Upper lobe of left lung (tissue), 6 donors: ENCODE measurements around the gene SLC12A1. TPM values are rescaled to one million over a fixed set of nuclear protein-coding genes. Genes with fewer than 3 reads are reported as not detected.

Source experiments
- ATAC-seq, 2 donors: fragments of 200-7000 bp; cut with Tn5 transposase; one replicate each; pipeline ENCODE4 v1.9.1; 2022; ENCODE audit warnings: mild to moderate bottlenecking in 2 of 2, moderate library complexity in 2 of 2; ENCODE audit not compliant: low FRiP score in 2 of 2
- DNase-seq, 2 donors: peaks; one replicate each; pipeline ENCODE4 v3.0.0-alpha.2; 2019 to 2020
- H3K27ac ChIP-seq, 4 donors: fragments of 200-600 bp; sonication (generic); one replicate each; pipeline ENCODE4 v1.5.1; 2016 to 2019
- H3K27me3 ChIP-seq, 4 donors: fragments of 200-600 bp; sonication (generic); one replicate each; pipeline ENCODE4 v1.5.1; 2017 to 2019
- H3K36me3 ChIP-seq, 4 donors: fragments of 200-600 bp; sonication (generic); one replicate each; pipeline ENCODE4 v1.5.1; 2016 to 2019
- H3K4me1 ChIP-seq, 4 donors: fragments of 200-600 bp; sonication (generic); one replicate each; pipeline ENCODE4 v1.5.1; 2018 to 2019
- H3K4me3 ChIP-seq, 4 donors: fragments of 200-600 bp; sonication (generic); one replicate each; pipeline ENCODE4 v1.5.1; 2017 to 2019; ENCODE audit warnings: mild to moderate bottlenecking in 2 of 4, moderate library complexity in 1 of 4
- H3K9me3 ChIP-seq, 4 donors: fragments of 200-600 bp; sonication (generic); one replicate each; pipeline ENCODE4 v1.5.1; 2018 to 2019
- EP300 ChIP-seq, 4 donors: sonication (generic); formaldehyde crosslinking; IDR thresholded peaks; one replicate each; pipeline ENCODE4 v1.5.1; 2017; ENCODE audit warnings: antibody characterized with exemption in 4 of 4, control low read depth in 2 of 4
- POLR2A ChIP-seq, 4 donors: fragments of 450-650 bp; IDR thresholded peaks; one replicate each; pipeline ENCODE4 v1.5.1; 2016 to 2017; ENCODE audit warnings: antibody characterized with exemption in 4 of 4, mild to moderate bottlenecking in 2 of 4
- POLR2AphosphoS5 ChIP-seq, 2 donors: sonication (generic); formaldehyde crosslinking; IDR thresholded peaks; one replicate each; pipeline ENCODE4 v1.5.1; 2017; ENCODE audit warnings: antibody characterized with exemption in 2 of 2
- WGBS, 2 donors: methylation state at CpG; one replicate each; pipeline ENCODE4 v1.1.5; 2017 to 2018; 5-methylcytosine and 5-hydroxymethylcytosine counted together
- total RNA-seq, 6 donors: library from RNA; depleted of rRNA in 4 of 6; stranded (reverse); fragments of >200 nt in 4 of 6; gene quantifications; one replicate each; pipeline versions ENCODE4 v1.1.0 to v1.2.1, GENCODE V29; 2016 to 2021
- TF ChIP-seq, protein P1 (sequence below), 6 experiments: fragments of 450-650 bp in 4 of 6; fragments of 200-600 bp in 2 of 6; sonication (generic) in 2 of 6; IDR thresholded peaks; one replicate each; pipeline ENCODE4 v1.5.1; 2016 to 2019; ENCODE audit warnings: antibody characterized with exemption in 6 of 6
- donor health status: DM: no; HTN: no; CAD: no; lungs with moderate emphysema.
- donor health status: DM: no; HTN: yes; CAD: no; lungs with severe emphysema.

Gene SLC12A1
- total RNA-seq, 6 donors from 2014 or later: not detected

- WGBS, 2 donors: 44 to 56% methylated on average over 2 of the region's 2 CpGs
- DNase-seq: no peak
- H3K4me3 ChIP-seq: no peak overlapping the region
Measured at GRCh38 chr15:48298914-48299313, 92.8 kb downstream of the SLC12A1 start.

GRCh38 chr15:48300038-48300437 lies 93.9 kb downstream of the SLC12A1 start:
- Histone ChIP-seq H3K36me3 (no peaks in the 10 kb centered on the region), H3K27ac (no peak overlapping the region), H3K4me3 (no peak overlapping the region), H3K9me3 (no peaks in the 10 kb centered on the region), H3K4me1 (no peaks in the 10 kb centered on the region), H3K27me3 (no peaks in the 10 kb centered on the region)
- DNase-seq (no peak), ATAC-seq (no peak)
- WGBS, 2 donors: 64 to 72% methylated on average over 5 of the region's 5 CpGs
- TF ChIP-seq EP300 (IDR thresholded peaks at IDR 0.05): no peak
- no peak for TF ChIP-seq POLR2A (IDR thresholded peaks at IDR 0.05)
- TF ChIP-seq, protein P1, sequence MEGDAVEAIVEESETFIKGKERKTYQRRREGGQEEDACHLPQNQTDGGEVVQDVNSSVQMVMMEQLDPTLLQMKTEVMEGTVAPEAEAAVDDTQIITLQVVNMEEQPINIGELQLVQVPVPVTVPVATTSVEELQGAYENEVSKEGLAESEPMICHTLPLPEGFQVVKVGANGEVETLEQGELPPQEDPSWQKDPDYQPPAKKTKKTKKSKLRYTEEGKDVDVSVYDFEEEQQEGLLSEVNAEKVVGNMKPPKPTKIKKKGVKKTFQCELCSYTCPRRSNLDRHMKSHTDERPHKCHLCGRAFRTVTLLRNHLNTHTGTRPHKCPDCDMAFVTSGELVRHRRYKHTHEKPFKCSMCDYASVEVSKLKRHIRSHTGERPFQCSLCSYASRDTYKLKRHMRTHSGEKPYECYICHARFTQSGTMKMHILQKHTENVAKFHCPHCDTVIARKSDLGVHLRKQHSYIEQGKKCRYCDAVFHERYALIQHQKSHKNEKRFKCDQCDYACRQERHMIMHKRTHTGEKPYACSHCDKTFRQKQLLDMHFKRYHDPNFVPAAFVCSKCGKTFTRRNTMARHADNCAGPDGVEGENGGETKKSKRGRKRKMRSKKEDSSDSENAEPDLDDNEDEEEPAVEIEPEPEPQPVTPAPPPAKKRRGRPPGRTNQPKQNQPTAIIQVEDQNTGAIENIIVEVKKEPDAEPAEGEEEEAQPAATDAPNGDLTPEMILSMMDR (IDR thresholded peaks at IDR 0.05): no peak
- no peak for TF ChIP-seq POLR2AphosphoS5 (IDR thresholded peaks at IDR 0.05)

More at GRCh38 chr15:48298914-48299313, 92.8 kb downstream of the SLC12A1 start:
- Histone ChIP-seq H3K27ac (no peak overlapping the region), H3K36me3 (no peaks in the 10 kb centered on the region), H3K27me3 (no peaks in the 10 kb centered on the region), H3K4me1 (no peaks in the 10 kb centered on the region), H3K9me3 (no peaks in the 10 kb centered on the region)
- TF ChIP-seq, protein P1 (IDR thresholded peaks at IDR 0.05): no peak
- TF ChIP-seq POLR2AphosphoS5 (IDR thresholded peaks at IDR 0.05): no peak
- no peak for TF ChIP-seq POLR2A (IDR thresholded peaks at IDR 0.05)
- TF ChIP-seq EP300 (IDR thresholded peaks at IDR 0.05): no peak
- ATAC-seq: no peak

GRCh38 chr15:48304398-48304797 lies 98.3 kb downstream of the SLC12A1 start:
- Histone ChIP-seq H3K4me1 (no peaks in the 10 kb centered on the region), H3K4me3 (no peak overlapping the region), H3K27ac (no peak overlapping the region), H3K36me3 (no peaks in the 10 kb centered on the region), H3K9me3 (no peaks in the 10 kb centered on the region), H3K27me3 (no peaks in the 10 kb centered on the region)
- DNase-seq (no peak), ATAC-seq (no peak)
- TF ChIP-seq, protein P1 (IDR thresholded peaks at IDR 0.05): no peak
- no peak for TF ChIP-seq POLR2AphosphoS5 (IDR thresholded peaks at IDR 0.05)
- 57 to 64% methylated on average over 2 of the region's 2 CpGs for WGBS, 2 donors

- WGBS, 2 donors: 86 to 89% methylated on average over 1 of the region's 1 CpG
- H3K4me1 ChIP-seq: no peaks in the 10 kb centered on the region
- ATAC-seq (no peak), DNase-seq (no peak)
- H3K27ac ChIP-seq: no peak overlapping the region
- H3K27me3 ChIP-seq: no peaks in the 10 kb centered on the region
- no peaks in the 10 kb centered on the region for H3K9me3 ChIP-seq
- H3K4me3 ChIP-seq: no peak overlapping the region
- no peak for TF ChIP-seq POLR2AphosphoS5 (IDR thresholded peaks at IDR 0.05)
- no peaks in the 10 kb centered on the region for H3K36me3 ChIP-seq
Measured at GRCh38 chr15:48306639-48307038, 100.5 kb downstream of the SLC12A1 start.

DNA sequence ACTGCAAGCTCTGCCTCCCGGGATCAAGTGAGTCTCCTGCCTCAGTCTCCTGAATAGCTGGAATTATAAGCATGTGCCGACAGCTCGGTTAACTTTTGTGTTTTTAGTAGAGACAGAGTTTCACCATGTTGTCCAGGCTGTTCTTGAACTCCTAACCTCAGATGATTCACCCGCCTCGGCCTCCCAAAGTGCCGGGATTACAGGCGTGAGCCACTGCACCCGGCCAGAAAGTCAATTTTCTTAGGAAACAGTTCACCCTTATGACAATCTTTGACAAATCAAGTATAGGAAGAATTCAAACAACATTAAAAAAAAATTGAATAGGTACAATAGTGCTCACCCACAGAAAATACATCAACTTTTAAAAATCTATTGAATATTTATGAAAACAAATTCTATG lies 101.5 kb downstream of the SLC12A1 start:
- TF ChIP-seq POLR2A (IDR thresholded peaks at IDR 0.05) (no peak), EP300 (IDR thresholded peaks at IDR 0.05) (no peak)
- no peaks in the 10 kb centered on the region for H3K27me3 ChIP-seq
- 92 to 93% methylated on average over 8 of the region's 8 CpGs for WGBS, 2 donors
- ATAC-seq (no peak), DNase-seq (no peak)
- H3K27ac ChIP-seq: no peak overlapping the region
- no peaks in the 10 kb centered on the region for H3K36me3 ChIP-seq
- H3K9me3 ChIP-seq: no peaks in the 10 kb centered on the region
- H3K4me1 ChIP-seq: no peaks in the 10 kb centered on the region
- H3K4me3 ChIP-seq: no peak overlapping the region

DNA sequence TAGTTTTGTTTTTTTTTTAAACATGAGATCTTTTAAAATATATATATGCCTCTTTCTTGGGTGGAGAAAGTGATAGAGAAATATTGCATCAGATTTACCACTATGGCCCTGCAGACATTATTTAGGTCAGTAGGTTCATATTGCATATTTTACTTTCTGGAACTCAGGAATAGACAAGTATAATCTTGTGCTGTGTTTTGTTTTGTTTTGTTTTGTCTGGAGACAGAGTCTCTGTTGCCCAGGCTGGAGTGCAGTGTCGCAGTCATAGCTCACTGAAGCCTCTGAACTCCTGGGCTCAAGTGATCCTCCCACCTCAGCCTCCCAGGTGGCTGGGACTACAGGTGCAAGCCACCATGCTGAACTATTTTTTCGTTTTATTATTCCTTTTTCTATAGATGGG lies 103.6 kb downstream of the SLC12A1 start:
- DNase-seq (no peak), ATAC-seq (no peak)
- no peak overlapping the region for H3K27ac ChIP-seq
- H3K4me1 ChIP-seq: no peaks in the 10 kb centered on the region
- H3K9me3 ChIP-seq: no peaks in the 10 kb centered on the region
- H3K4me3 ChIP-seq: no peak overlapping the region
- no peaks in the 10 kb centered on the region for H3K36me3 ChIP-seq
- 68 to 72% methylated on average over 2 of the region's 2 CpGs for WGBS, 2 donors
- TF ChIP-seq EP300 (IDR thresholded peaks at IDR 0.05): no peak
- TF ChIP-seq, protein P1 (IDR thresholded peaks at IDR 0.05): no peak
- H3K27me3 ChIP-seq: no peaks in the 10 kb centered on the region
